Duodenal mucosa (tissue), 2 donors: ENCODE results near the gene MYL12A.
"Not testable (repeated sequence)": the region's sequence is repeated elsewhere in the genome, so short reads cannot be mapped to it uniquely, and the experiment has no call there.

Experiments
- H3K27ac ChIP-seq: one replicate; pipeline ENCODE4 v1.7.0; 2013; ENCODE audit warnings: low read depth, low read length
- H3K27me3 ChIP-seq, 2 donors: one replicate each; pipeline ENCODE4 v1.7.0; 2013; ENCODE audit warnings: low read length in 2 of 2, control low read depth in 1 of 2; ENCODE audit not compliant: insufficient read depth in 2 of 2, control insufficient read depth in 1 of 2
- H3K36me3 ChIP-seq, 2 donors: one replicate each; pipeline ENCODE4 v1.7.0; 2013; ENCODE audit warnings: low read length in 2 of 2, control low read depth in 1 of 2; ENCODE audit not compliant: insufficient read depth in 2 of 2, control insufficient read depth in 1 of 2
- H3K4me1 ChIP-seq, 2 donors: one replicate each; pipeline ENCODE4 v1.7.0; 2013; ENCODE audit warnings: low read length in 2 of 2, control low read depth in 1 of 2; ENCODE audit not compliant: insufficient read depth in 2 of 2, control insufficient read depth in 1 of 2
- H3K4me3 ChIP-seq, 2 donors: one replicate each; pipeline ENCODE4 v1.7.0; 2013; ENCODE audit warnings: low read length in 2 of 2, low read depth in 1 of 2
- H3K9ac ChIP-seq, 2 donors: one replicate each; pipeline ENCODE4 v1.7.0; 2013; ENCODE audit warnings: low read length in 2 of 2, low read depth in 1 of 2
- H3K9me3 ChIP-seq, 2 donors: one replicate each; pipeline ENCODE4 v1.7.0; 2013; ENCODE audit warnings: low read length in 2 of 2, control low read depth in 1 of 2; ENCODE audit not compliant: control insufficient read depth in 1 of 2

Gene MYL12A

GRCh38 chr18:3247240-3248061, at the start of gene MYL12A:
MYL12A (plus strand) TSS chr18:3247801; CDS start chr18:3253248, 5,447 bp downstream.
- Histone ChIP-seq H3K27ac (peak within 1 kb of the TSS; percentile 99), H3K9ac (peak within 1 kb of the TSS; percentile 95 to 98), H3K4me3 (peak within 1 kb of the TSS; percentile 88 to 89), H3K36me3 (peaks cover 3 to 4% of the 10 kb centered on the region in 2 donors), H3K9me3 (no peaks in the 10 kb centered on the region), H3K27me3 (no peaks in the 10 kb centered on the region), H3K4me1 (peaks cover 29 to 36% of the 10 kb centered on the region in 2 donors)

- H3K36me3 ChIP-seq, H3K4me1 ChIP-seq, H3K4me3 ChIP-seq, H3K9ac ChIP-seq, H3K27ac ChIP-seq, H3K27me3 ChIP-seq: not testable (repeated sequence)
- peaks cover 0 to 10% of the 10 kb centered on the region in 2 donors for H3K9me3 ChIP-seq
Observed at GRCh38 chr18:3198260-3198860, 49.2 kb upstream of the MYL12A start.

DNA sequence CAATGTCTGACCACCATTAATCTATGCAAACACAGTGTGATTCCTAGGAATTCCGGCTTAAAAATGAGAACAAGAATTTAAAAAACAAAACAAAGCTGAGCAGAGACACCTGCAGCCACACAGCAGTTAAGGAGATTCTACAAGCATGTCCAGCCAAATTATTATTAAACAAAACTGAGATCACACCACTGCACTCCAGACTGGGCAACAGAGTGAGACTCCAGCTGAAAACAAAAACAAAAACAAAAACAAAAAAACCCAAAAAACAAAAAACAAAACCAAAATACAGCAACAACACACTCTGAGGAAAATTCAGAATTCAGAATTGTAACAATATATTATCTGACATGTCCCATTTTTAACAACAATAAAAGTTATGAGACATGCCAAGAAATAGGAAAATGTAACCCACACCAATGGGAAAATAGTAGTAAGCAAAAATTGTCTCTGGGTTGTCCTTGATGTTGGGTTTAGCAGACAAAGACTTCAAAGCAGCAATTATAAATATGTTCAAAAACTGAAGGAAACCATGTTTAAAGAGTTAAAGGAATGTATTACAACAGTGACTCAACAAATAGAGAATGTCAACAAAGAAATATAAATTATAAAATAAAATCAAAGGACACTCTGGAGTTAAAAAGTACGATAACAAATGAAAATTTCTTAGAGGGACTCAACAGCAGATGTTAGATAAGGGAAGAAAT, 47.5 kb upstream of the MYL12A start:
- Histone ChIP-seq H3K9me3 (peaks cover 0 to 11% of the 10 kb centered on the region in 2 donors), H3K4me1 (no peaks in the 10 kb centered on the region), H3K27ac (no peak overlapping the region), H3K9ac (no peak overlapping the region), H3K4me3 (no peak overlapping the region), H3K27me3 (no peaks in the 10 kb centered on the region), H3K36me3 (no peaks in the 10 kb centered on the region)

DNA sequence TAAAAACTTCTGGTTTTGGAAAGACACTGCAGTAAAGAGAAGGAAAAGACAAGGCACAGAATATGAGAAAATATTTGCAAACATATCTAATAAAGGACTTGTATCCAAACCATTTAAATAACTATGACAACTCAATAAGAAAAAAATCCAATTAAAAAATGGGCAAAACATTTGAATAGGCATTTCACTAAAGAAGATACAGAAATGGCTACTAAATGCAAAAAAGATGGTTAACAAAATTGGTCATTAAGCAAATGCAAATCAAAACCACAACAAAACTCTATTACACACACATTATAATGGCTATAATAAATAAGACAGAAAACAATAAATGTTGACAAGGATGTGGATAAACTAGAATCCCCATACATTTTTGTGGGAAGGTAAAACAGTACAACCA, 42.4 kb upstream of the MYL12A start:
- H3K4me3 ChIP-seq, result no peak overlapping the region
- peaks cover 0 to 3% of the 10 kb centered on the region in 2 donors for H3K4me1 ChIP-seq
- no peaks in the 10 kb centered on the region for H3K36me3 ChIP-seq
- H3K27me3 ChIP-seq, result no peaks in the 10 kb centered on the region
- H3K9me3 ChIP-seq, result peaks cover 0 to 14% of the 10 kb centered on the region in 2 donors
- H3K27ac ChIP-seq, result no peak overlapping the region
- no peak overlapping the region for H3K9ac ChIP-seq

- Histone ChIP-seq H3K27ac (no peak overlapping the region), H3K9ac (no peak overlapping the region), H3K36me3 (no peaks in the 10 kb centered on the region), H3K27me3 (no peaks in the 10 kb centered on the region), H3K9me3 (peaks cover 0 to 11% of the 10 kb centered on the region in 2 donors), H3K4me3 (no peak overlapping the region), H3K4me1 (peaks cover 0 to 9% of the 10 kb centered on the region in 2 donors)
Observed at GRCh38 chr18:3207565-3207964, 40.0 kb upstream of the MYL12A start.

DNA sequence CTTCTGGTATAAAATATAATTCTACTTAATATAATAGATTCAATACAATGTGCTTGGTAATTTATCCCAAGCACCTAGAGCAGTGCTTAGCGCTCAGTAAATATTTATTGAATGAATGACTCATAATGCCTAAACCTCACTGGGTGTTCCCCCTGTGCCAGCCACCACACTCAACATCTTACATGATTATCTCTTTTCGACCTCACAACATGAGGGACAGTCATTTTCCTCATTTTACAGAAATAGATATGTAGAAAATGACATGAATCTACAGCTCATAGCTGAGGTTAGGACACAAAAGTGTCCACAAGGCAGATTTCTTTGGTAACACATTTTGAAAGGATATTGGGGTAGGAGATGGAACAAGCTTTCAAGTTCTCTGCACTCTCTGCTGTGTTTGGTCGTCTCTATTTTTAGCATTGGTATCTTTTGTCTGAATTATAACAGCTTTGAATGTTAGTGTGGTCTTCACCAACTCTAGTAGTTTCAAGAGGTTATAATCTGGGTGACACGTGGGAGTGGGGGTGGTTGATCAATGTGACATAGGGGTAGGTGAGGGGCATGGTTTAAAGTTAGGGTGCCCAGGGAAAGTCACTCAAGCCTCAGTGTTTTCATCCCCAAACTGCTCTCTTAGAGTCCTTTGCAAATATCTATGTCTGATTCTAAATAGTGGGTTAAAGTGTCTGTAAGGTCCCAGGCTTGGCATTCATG, 37.6 kb upstream of the MYL12A start:
- Histone ChIP-seq H3K27ac (no peak overlapping the region), H3K9me3 (peaks cover 0 to 3% of the 10 kb centered on the region in 2 donors), H3K9ac (no peak overlapping the region), H3K4me3 (no peak overlapping the region), H3K27me3 (no peaks in the 10 kb centered on the region), H3K4me1 (peaks cover 8 to 16% of the 10 kb centered on the region in 2 donors), H3K36me3 (no peaks in the 10 kb centered on the region)

DNA sequence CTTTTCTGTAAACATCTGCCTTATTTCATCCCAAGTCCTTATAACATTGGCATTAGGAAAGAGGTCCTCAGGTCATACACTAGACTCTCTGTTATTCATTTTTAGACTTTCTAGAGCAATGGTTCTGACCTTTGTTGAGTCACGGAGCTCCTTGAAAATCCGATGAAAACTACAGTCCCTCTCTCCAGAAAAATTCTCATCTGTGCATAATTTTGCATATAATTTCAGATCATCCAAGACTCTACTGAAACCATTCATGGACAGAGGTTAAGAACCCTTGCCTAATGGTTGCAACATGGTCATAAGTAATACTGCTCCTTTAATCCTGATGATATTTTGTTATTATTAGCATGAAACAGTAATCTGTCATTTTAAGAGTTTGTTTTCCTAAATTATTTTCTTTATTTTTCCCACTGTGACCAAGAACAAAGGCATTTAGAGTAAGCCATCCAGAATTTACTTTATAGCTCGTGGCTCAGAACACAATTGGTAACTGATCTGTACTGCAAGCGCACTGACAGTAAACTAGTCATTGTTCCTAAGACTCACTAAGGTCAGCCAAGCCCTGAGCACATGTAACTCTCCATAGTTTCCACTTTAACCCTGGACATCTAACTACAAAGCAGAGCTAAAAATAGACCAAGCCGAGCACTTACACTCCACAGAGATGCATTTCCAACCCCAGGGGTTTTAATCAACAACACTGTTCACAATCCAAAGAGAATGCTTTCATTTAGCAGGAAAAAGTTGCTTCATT, 36.2 kb upstream of the MYL12A start:
- Histone ChIP-seq H3K27ac (no peak overlapping the region), H3K27me3 (no peaks in the 10 kb centered on the region), H3K9ac (no peak overlapping the region), H3K4me1 (peaks cover 8 to 16% of the 10 kb centered on the region in 2 donors), H3K4me3 (no peak overlapping the region), H3K9me3 (no peaks in the 10 kb centered on the region), H3K36me3 (no peaks in the 10 kb centered on the region)

DNA sequence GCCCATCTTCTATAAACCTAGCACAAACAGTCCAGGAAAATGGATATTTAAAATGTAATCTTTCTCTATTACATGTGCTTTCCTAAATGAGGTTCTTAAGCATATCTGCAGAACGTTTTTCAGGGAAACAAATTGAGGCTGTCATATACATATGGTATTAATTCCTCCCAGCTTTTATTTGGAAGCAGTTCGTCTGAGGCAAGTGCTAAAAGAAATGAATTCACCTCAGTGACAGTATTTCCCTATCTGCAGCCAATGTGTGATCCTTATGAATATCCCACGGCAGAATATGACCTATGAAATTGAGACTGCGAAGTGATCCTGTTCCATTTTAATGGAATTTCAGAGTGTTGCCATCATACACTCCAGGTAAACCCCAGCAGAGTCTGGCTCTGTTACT, 34.9 kb upstream of the MYL12A start:
- Histone ChIP-seq H3K9ac (no peak overlapping the region), H3K4me1 (peaks cover 8 to 23% of the 10 kb centered on the region in 2 donors), H3K27ac (no peak overlapping the region), H3K9me3 (no peaks in the 10 kb centered on the region), H3K4me3 (no peak overlapping the region), H3K36me3 (no peaks in the 10 kb centered on the region), H3K27me3 (no peaks in the 10 kb centered on the region)

GRCh38 chr18:3213300-3214059, 34.1 kb upstream of the MYL12A start:
- H3K27me3 ChIP-seq, result no peaks in the 10 kb centered on the region
- peaks cover 8 to 27% of the 10 kb centered on the region in 2 donors for H3K4me1 ChIP-seq
- no peaks in the 10 kb centered on the region for H3K36me3 ChIP-seq
- no peaks in the 10 kb centered on the region for H3K9me3 ChIP-seq
- H3K27ac ChIP-seq, result no peak overlapping the region
- no peak overlapping the region for H3K9ac ChIP-seq
- no peak overlapping the region for H3K4me3 ChIP-seq
